Fibroblast of the conjunctiva (primary cell): ENCODE results near the gene OR8S1.

Source experiments
- DNase-seq: peaks from one replicate; pipeline ENCODE4 v3.0.0-alpha.2; 2010; ENCODE audit warnings: low read depth

The OR8S1 gene

GRCh38 chr12:48556631-48557030, 31.2 kb downstream of the OR8S1 start:
- no peak for DNase-seq

- DNase-seq, result no peak
These were observed 32.5 kb downstream of the OR8S1 start for GRCh38 chr12:48557919-48558318.

- DNase-seq, result no peak
These were observed 42.3 kb downstream of the OR8S1 start for GRCh38 chr12:48567731-48568130.

- no peak for DNase-seq
These were observed 44.5 kb downstream of the OR8S1 start, which contains the start of gene LALBA for GRCh38 chr12:48569946-48570345. Gene LALBA (minus strand): TSS chr12:48570046. CDS start chr12:48570020, 26 bp downstream.

- no peak for DNase-seq
These were observed 46.9 kb downstream of the OR8S1 start for GRCh38 chr12:48572326-48572725.
